Stimulated activated naive CD8-positive, alpha-beta T cell treated with anti-CD3 and anti-CD28 coated beads, Interleukin-15, amount 100 ng/mL, for 72 hours (primary cell): Measurements from ENCODE around the gene ADAMTS15.
A peak's percentile ranks its signal among the peaks of the same experiment; 100 is the strongest.

ENCODE experiments used
- ATAC-seq: fragments of 150-1000 bp; cut with Tn5 transposase; 2 replicates; pipeline ENCODE4 v1.10.0; 2021; ENCODE audit warnings: mild to moderate bottlenecking, moderate library complexity
- DNase-seq, 2 donors: peaks; one replicate each; pipeline ENCODE4 v3.0.0; 2021 to 2022
- H3K27ac Mint-ChIP-seq, 2 donors: one replicate each; pipeline ENCODE4 v1.8.0; 2022; ENCODE audit warnings: mild to moderate bottlenecking in 2 of 2, mixed read lengths in 2 of 2, moderate library complexity in 2 of 2
- H3K27me3 Mint-ChIP-seq: one replicate; pipeline ENCODE4 v1.8.0; 2022; ENCODE audit warnings: mixed read lengths
- H3K4me1 Mint-ChIP-seq: one replicate; pipeline ENCODE4 v1.8.0; 2022; ENCODE audit warnings: mild to moderate bottlenecking, mixed read lengths
- H3K4me3 Mint-ChIP-seq, 2 donors: one replicate each; pipeline ENCODE4 v1.8.0; 2022; ENCODE audit warnings: mild to moderate bottlenecking in 2 of 2, mixed read lengths in 2 of 2, moderate library complexity in 1 of 2
- H3K9me3 Mint-ChIP-seq, 2 donors: one replicate each; pipeline ENCODE4 v1.8.0; 2022; ENCODE audit warnings: mixed read lengths in 2 of 2

Gene ADAMTS15

DNA sequence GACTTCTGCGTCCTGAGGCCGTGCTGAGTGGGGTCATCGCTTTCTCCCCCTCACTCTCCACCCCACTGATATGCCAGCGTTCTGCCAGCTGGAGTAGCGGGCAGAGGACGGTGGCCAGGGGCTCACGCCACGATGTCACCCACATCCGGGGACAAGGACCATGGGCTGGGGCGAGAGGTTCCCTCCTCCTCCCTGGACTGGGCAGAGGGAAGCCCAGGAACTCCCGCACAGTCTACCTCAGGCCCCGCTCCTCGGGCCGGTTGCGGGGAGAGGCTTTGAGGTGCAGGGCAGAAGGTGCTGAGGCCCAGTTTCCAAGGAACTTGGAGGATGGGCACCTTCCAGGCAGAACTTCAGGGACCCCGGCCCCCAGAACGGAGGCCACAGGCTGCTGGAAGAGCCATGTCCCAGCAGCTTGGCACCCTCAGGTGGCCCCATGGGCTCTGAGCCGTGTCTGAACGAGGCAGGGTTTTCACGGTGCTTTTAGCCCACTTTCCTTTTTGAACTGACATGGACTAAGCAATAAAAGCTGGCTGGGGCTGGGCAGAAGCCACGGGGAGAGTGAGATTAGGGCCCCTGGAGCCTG lies 25.4 kb downstream of the ADAMTS15 start:
- Mint-ChIP-seq H3K27me3 (no peaks in the 10 kb centered on the region), H3K4me1 (no peaks in the 10 kb centered on the region), H3K27ac (no peak overlapping the region), H3K4me3 (no peak overlapping the region), H3K9me3 (no peaks in the 10 kb centered on the region)
- DNase-seq (no peak), ATAC-seq (no peak)

DNA sequence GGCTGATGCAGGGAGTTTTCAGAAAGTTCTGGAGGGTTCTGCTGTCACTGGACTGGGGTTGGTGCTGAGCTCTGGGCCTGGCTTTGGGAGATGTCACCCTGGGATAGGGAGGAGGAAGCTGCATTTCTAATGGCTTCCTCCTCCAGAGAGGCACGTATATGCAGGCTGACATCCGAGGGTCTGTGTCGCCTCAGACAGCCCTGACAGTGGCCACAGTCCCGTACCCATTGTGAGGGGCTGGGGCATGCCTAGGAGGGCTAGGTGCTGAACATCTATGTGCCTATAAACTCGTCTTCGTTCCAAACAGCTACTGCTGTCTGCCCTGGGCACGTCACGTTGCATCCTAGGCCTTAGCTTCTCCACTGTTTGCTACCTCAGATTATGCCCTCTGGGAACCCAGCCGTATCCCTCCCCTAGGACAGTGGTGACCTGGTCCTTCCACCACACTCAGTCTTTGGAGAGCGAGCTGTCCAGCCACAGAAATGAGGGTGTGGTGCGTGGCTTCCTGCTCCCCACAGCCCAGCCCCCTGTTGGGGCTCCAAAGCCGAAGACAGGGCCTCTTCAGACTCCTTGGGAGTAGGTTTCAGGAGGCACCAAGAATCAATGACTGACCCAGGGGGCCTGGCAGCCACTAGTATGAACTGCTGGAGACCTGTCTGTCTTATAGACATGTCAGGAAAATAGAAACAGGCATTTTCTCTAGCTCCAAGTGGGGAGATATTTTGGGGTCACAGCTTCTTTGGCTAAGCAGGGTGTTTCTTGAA lies 26.4 kb downstream of the ADAMTS15 start:
- DNase-seq: no peak
- Mint-ChIP-seq H3K27ac (no peak overlapping the region), H3K27me3 (no peaks in the 10 kb centered on the region), H3K4me3 (no peak overlapping the region), H3K4me1 (no peaks in the 10 kb centered on the region), H3K9me3 (no peaks in the 10 kb centered on the region)
- ATAC-seq: no peak

DNA sequence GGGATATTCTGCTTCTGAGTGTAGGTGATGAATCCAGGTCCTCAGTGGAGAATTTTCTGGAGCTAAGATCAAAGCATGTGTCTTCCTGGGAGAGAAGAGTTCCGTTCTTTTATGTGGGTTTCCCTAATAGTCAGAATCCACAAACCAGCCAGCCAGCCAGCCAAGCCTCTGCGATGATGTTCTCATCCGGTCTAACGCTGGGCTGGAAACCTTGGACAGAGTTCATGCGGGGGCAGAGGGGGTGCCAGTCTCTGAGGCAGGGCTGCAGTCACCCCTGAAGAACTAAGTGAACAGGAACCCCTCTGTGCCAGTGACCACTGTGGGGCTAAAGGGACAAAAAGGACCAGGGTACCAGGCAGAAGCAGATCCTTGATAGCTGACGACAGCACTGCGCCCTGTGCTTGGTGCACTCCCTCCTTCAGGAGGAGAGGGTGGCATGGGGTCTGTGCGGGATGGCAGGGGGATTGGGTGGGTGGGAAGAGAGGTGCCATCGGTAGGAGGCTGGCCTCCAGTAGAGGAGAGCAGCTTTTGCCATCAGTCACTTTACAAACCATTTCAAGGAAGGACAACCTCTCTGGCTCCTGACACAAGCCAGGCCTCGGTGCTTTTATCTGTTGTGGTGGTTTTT lies 27.1 kb downstream of the ADAMTS15 start:
- no peak for ATAC-seq
- DNase-seq: no peak
- H3K27ac Mint-ChIP-seq: no peak overlapping the region
- no peak overlapping the region for H3K4me3 Mint-ChIP-seq
- no peaks in the 10 kb centered on the region for H3K4me1 Mint-ChIP-seq
- no peaks in the 10 kb centered on the region for H3K9me3 Mint-ChIP-seq
- no peaks in the 10 kb centered on the region for H3K27me3 Mint-ChIP-seq

DNA sequence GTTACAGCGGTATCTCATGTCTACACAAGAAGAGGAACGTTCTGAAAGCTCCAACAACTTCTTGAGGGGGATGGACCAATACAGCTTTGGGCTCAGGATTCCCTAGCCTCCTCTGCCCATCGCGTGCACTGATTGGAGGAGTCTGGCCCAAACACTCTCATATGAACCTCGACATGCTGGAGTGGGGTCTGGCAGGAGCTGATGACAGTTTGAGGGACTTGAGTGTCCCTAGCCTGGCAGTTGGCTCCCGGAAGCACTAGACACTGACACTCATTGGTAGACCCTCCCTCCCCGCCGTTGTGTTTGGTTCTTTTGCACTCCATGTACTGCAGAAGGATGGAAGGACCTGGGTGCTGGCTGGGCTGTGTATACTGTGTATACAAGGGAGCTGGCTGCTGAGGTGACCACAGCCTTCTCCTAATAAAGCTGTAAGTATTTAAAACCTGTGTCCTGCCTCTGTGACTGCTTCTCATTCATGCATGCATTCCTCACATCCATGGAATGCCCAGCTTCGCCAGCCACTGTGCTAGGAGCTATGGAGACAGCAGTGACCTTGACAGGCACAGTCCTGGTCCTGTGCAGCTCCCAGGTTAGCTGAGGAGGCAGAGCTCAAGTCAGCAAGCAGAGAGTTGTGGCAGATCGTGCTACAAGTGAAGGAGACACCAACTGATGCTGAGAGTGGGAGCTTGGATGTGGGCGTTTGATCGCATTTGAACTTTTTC lies 27.9 kb downstream of the ADAMTS15 start:
- Mint-ChIP-seq H3K4me3 (no peak overlapping the region), H3K27me3 (no peaks in the 10 kb centered on the region), H3K9me3 (no peaks in the 10 kb centered on the region), H3K27ac (peak overlapping the region in 1 of 2 donors; percentile 69), H3K4me1 (no peaks in the 10 kb centered on the region)
- DNase-seq (no peak), ATAC-seq (no peak)

DNA sequence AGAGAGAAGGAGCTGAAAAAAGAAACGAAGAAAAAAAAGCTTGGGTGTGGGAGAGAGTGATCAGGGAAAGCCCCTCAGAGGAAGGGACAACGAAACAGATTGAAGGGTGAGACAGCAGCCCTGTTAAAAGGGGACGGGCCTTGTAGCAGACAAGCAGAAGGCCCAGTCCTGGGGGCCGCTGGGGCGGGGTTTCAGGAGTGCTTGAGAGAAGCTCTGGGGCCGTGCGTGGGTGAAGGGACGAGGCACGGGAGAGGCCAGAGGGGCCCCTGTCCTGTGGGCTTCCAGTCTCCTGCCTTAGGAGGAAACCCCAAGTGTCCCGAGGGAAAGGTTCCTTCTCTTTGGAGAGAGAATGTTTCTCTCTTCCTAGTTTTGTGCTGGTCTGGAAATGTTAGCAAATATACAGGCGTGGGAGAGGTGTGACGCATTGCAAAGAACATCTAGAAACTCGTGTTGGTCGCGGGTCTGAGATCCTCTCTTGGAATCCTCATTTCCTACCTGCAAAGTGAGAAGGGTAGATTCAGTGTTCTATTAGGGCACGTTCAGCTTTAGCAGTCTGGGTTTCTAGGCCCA lies 28.6 kb downstream of the ADAMTS15 start:
- Mint-ChIP-seq H3K27me3 (no peaks in the 10 kb centered on the region), H3K4me3 (no peak overlapping the region), H3K27ac (peak overlapping the region in 1 of 2 donors; percentile 18), H3K4me1 (no peaks in the 10 kb centered on the region), H3K9me3 (no peaks in the 10 kb centered on the region)
- no peak for DNase-seq
- ATAC-seq: no peak

DNA sequence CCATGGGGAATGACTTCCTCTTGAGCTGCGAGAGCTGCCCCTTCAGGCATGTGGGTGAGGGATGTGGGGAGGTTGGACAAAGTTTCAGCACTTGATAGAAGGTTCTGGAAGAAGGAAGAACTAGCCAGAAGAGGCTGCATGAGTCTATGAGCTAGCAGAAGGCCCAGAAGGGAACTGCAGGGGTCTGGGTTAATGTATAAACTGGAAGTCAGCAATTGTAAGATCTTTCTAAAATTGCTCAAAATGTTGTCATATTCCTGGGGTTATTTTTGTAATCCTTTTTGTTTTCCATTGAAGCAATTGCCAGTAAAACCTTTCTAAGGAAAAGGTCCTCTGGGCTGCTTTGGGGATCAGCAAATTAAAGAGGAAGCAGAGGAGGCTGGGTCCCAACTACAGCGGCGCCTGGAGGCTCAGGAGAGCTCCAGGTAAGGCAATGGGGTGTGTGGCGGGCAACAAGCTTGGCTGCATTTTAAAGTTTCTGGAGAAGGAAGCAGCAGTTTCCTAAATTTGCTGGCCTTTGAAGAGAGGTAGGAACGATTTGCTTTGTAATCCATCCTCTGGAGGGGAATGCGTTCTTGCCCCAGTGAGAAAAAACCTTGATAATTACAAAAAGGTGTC lies 29.2 kb downstream of the ADAMTS15 start:
- Mint-ChIP-seq H3K9me3 (no peaks in the 10 kb centered on the region), H3K27ac (no peak overlapping the region), H3K27me3 (no peaks in the 10 kb centered on the region), H3K4me3 (no peak overlapping the region), H3K4me1 (no peaks in the 10 kb centered on the region)
- no peak for ATAC-seq
- no peak for DNase-seq

DNA sequence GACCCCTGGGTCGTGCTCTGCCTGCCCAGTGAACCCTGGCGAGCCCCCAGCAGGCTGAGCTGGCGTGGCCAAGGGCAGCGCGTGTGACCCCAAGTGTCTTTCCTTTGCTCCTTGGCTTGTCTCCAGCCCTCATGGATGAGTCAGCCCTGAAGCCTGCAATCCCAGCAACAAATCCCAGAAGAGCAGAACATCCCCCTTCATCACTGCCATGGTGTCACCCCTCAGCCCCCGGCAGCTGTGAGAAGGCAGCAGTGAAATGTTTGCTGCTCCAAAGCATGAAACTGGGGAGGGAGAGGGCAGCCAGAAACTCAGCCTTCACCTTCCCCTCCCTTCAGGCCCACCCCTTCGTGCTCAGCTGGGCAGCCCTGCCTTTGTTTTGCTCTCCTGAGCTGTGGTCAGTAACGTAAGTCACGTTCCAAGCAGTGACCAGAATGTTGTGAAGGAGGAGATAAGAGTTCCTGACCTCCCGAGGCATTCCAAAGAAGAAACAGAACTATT lies 29.8 kb downstream of the ADAMTS15 start:
- ATAC-seq (no peak), DNase-seq (no peak)
- Mint-ChIP-seq H3K27ac (no peak overlapping the region), H3K9me3 (no peaks in the 10 kb centered on the region), H3K4me1 (no peaks in the 10 kb centered on the region), H3K27me3 (no peaks in the 10 kb centered on the region), H3K4me3 (no peak overlapping the region)

DNA sequence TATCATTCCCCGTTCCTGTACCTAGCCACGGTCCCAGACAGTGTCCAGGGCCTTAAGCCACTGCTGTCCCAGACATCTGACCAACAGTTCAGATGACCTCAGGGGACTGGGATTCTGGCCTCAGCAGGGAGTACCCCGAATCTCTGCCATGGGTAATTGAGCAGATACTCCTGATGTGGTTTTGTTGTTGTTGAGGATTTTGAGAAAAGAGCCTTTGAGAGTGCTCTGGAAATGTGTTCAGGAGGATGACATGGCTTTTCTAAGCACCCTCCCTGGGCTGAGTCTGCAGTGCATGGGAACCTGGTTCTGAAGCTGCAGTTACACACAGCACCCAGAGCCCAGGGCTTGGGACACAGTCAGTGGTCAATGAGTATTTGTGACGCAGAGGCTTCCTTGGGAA lies 30.4 kb downstream of the ADAMTS15 start:
- Mint-ChIP-seq H3K4me1 (no peaks in the 10 kb centered on the region), H3K27me3 (no peaks in the 10 kb centered on the region), H3K4me3 (no peak overlapping the region), H3K27ac (no peak overlapping the region), H3K9me3 (no peaks in the 10 kb centered on the region)
- no peak for DNase-seq
- ATAC-seq: no peak

DNA sequence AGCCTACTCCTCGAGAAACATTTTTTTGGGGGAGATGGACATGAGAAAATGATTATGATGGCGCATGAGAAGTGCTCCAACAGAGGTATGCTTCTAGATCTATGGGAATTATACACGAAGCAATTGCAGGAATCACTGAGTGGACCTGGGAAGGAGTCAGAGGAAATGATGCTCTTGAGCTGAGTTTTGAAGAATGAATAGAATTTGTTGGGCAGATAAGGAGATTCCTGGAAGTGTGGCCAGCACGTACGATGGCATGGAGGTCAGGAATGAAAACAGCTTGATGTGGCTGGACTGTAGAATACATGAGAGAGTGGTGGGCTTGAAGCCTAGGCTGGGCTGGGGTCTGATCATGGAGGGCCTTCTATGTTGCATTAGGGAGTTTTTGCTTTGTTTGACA lies 31.7 kb downstream of the ADAMTS15 start:
- H3K27ac Mint-ChIP-seq: no peak overlapping the region
- no peak overlapping the region for H3K4me3 Mint-ChIP-seq
- no peaks in the 10 kb centered on the region for H3K9me3 Mint-ChIP-seq
- H3K4me1 Mint-ChIP-seq: no peaks in the 10 kb centered on the region
- H3K27me3 Mint-ChIP-seq: no peaks in the 10 kb centered on the region
- DNase-seq (no peak), ATAC-seq (no peak)

DNA sequence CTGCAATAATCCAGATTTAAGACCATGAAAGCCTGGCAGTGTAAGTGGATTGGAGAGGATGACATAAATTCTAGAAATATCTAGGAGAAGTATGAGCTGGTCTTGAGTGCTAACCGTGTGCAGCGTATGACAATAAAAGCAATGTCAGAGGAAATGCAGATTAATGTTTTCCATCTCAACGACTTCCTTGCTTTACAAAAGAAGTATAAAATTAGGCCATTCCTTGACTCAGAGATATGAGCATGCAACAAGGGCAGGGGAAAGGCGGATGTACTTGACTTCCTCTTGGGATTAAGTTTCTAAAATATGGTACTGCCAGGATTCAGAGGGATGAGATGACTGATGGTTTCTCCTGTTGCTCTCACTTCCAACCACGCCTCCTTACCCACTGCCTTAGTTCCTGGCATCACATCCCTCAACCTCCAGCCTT lies 32.3 kb downstream of the ADAMTS15 start:
- Mint-ChIP-seq H3K4me3 (no peak overlapping the region), H3K27ac (no peak overlapping the region), H3K27me3 (no peaks in the 10 kb centered on the region), H3K4me1 (no peaks in the 10 kb centered on the region), H3K9me3 (no peaks in the 10 kb centered on the region)
- ATAC-seq: no peak
- no peak for DNase-seq

DNA sequence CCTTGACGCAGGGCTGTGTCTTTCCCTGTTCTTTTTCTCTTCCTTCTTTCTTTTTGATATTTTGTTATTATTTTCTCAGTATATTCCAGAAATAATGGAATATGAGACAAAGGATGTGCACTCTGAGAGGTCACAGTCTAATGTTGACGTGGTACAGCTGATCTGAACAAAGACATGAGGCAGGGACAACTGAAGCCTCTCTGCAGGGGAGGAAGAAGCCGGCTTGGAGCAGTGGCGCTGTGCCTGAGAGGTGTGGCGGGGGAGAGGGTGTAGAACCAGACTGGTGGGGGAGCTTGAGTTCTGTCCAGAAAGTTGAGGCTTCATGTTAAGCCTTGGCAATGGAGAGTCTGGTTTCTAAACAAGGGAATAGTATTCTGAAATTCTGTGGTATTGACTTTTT lies 34.7 kb downstream of the ADAMTS15 start:
- no peaks in the 10 kb centered on the region for H3K27me3 Mint-ChIP-seq
- no peaks in the 10 kb centered on the region for H3K4me1 Mint-ChIP-seq
- no peaks in the 10 kb centered on the region for H3K9me3 Mint-ChIP-seq
- ATAC-seq (no peak), DNase-seq (no peak)
- H3K4me3 Mint-ChIP-seq: no peak overlapping the region
- H3K27ac Mint-ChIP-seq: no peak overlapping the region

DNA sequence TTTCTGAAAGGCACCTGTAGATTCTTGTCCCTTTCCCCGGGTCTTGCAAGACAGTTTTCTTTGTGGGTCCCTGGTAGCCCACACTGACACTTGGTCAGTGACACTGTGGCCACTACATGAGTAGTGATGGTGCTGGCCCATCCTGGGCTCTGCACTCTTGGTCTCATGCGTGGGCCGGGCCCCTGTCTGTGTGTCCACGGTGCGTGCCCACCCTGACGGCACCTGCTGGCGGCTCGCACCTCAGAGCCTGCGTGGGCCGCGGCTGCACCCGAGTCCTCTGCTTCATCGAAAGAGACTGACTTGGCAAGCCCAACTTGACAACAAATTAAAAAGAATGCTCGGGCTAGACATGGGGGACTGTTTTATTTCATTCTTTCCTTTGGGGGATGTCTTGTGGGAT lies 37.5 kb downstream of the ADAMTS15 start:
- no peaks in the 10 kb centered on the region for H3K9me3 Mint-ChIP-seq
- no peaks in the 10 kb centered on the region for H3K27me3 Mint-ChIP-seq
- ATAC-seq: no peak
- DNase-seq: no peak
- no peaks in the 10 kb centered on the region for H3K4me1 Mint-ChIP-seq
- no peak overlapping the region for H3K4me3 Mint-ChIP-seq
- H3K27ac Mint-ChIP-seq: no peak overlapping the region

DNA sequence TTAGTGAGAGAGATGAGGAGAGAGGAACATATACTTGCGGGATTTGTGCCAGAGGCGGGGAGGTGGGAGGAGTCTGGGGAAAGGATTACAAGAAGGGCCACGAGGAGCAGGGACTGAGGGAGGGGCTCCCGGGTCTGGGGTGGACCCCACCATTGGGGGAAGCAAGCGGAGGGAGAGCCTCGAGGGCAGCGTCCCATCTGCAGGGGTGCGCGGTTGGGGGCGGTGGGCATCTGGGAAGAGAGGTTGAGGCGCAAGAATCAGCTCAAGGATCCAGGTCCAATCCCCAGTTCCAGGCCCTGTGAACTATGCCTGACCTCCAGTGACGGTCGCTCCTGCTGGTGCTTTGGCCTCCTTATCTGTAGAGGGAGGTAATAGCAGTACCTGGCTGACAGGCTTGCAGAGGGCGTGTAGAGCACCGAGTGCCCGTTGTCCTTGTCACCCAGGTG lies 38.0 kb downstream of the ADAMTS15 start:
- no peak for DNase-seq
- peak; percentile 25 for ATAC-seq
- Mint-ChIP-seq H3K27ac (no peak overlapping the region), H3K9me3 (no peaks in the 10 kb centered on the region), H3K4me1 (no peaks in the 10 kb centered on the region), H3K4me3 (no peak overlapping the region), H3K27me3 (no peaks in the 10 kb centered on the region)

DNA sequence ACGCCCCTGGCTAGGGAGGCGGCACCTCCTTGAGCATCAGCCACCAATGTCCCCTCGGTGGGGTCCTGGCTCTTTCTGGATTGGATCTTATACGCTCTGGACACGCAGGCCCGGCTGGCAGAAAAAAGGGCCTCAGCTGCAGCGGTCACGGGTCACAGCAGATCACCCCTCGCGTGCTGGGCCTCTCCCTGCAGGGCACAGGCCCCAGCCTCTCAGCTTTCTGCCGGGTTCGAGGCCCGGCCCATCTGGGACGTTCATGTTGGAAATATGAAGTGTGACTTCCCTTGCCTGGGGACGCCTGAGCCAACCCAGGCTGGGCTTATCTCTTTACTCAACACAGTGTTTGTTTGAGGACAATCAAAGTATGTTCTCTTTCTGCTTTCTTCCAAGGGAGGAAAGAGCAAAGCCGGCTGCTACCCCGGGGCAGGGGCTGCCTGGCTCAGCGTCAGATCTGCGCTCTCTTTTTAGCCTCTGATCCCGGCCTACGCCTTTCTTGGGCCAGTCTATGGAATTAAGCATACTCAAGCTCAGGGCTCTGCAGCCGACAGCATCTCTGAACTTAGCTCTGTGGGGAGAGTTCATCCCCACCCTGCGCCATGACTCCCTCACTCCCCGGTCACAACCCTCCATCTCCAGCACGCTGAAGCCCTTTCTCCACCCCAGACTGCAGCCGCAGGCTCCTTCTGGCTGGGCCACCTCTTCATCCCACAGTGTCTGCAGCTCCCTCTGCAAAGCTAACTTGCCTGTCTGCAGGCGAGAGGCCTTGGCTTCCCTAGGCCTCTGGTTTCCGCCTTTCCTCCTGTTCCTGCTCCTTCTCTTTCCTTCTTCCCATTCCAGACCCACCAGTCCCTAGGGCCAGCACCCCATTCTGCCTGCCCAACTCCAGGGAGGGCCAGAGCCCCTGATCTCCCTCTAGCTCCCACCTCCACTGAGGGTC lies 38.8 kb downstream of the ADAMTS15 start:
- DNase-seq (no peak), ATAC-seq (no peak)
- H3K4me3 Mint-ChIP-seq: no peak overlapping the region
- H3K9me3 Mint-ChIP-seq: no peaks in the 10 kb centered on the region
- no peaks in the 10 kb centered on the region for H3K4me1 Mint-ChIP-seq
- H3K27me3 Mint-ChIP-seq: no peaks in the 10 kb centered on the region
- no peak overlapping the region for H3K27ac Mint-ChIP-seq
